Mammary epithelial cell (primary cell): Measurements from ENCODE around the gene RTN3.

Source experiments
- CTCF ChIP-seq, 2 donors: IDR thresholded peaks in 1 of 2; conservative IDR thresholded peaks in 1 of 2; 2 replicates each; pipeline ENCODE4 v1.5.1; 2011 to 2012; ENCODE audit warnings: inconsistent platforms in 2 of 2, low read length in 2 of 2, mild to moderate bottlenecking in 2 of 2, control low read depth in 1 of 2, low read depth in 1 of 2; ENCODE audit not compliant: insufficient read depth in 1 of 2; ENCODE audit errors: extremely low read depth in 1 of 2
- EZH2 ChIP-seq: IDR thresholded peaks from 2 replicates; pipeline ENCODE4 v1.6.1; 2012; ENCODE audit warnings: low read length, inconsistent platforms, borderline replicate concordance

DNA sequence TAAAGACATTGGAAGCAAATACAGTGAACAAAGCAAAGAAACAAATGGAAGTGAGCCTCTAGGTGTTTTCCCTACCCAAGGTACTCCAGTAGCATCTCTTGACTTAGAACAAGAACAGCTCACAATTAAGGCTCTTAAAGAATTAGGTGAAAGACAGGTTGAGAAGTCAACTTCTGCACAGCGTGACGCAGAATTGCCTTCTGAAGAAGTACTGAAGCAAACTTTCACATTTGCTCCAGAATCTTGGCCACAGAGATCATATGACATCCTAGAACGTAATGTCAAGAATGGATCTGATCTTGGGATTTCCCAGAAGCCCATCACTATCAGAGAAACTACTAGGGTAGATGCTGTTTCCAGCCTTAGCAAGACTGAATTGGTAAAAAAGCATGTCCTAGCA is 39.3 kb downstream of the RTN3 start:
- no peak for TF ChIP-seq CTCF (conservative IDR thresholded peaks at IDR 0.05 in 1 of 2, IDR thresholded peaks at IDR 0.05 in 1 of 2; ENCODE audit: extremely low read depth in 1 of 2, insufficient read depth in 1 of 2, low read depth in 1 of 2, low read length in 2 of 2)
- no peak for TF ChIP-seq EZH2
